Panc1 (cell line): ENCODE data around the gene ABAT. TPM values are rescaled to one million over a fixed set of nuclear protein-coding genes. Genes with fewer than 3 reads are reported as not detected.
A peak's percentile ranks its signal among the peaks of the same experiment; 100 is the strongest.

ENCODE experiments used
- ATAC-seq: fragments of 200-7000 bp; cut with Tn5 transposase; 2 replicates; pipeline ENCODE4 v1.9.1; 2020; ENCODE audit warnings: mild to moderate bottlenecking, moderate library complexity
- BruUV-seq: library from RNA; stranded (reverse); fragments of 400-500 nt; replicated peaks from 2 replicates; lab custom pipeline; 2021; lab: Mats Ljungman, UMichigan
- CTCF ChIA-PET: fragments of 300-600 bp; sonication (Branson Sonifier 250); formaldehyde crosslinking; loops from one replicate; lab custom pipeline; 2022; ENCODE audit warnings: antibody characterized with exemption; lab: Charles Lee
- POLR2A ChIA-PET: fragments of 300-600 bp; sonication (Branson Sonifier 250); formaldehyde crosslinking; loops from one replicate; lab custom pipeline; 2022; ENCODE audit warnings: antibody characterized with exemption; lab: Charles Lee
- DNase-seq: peaks from one replicate; pipeline ENCODE4 v3.0.0-alpha.2; 2010; ENCODE audit warnings: low read depth, low spot score
- H3K27ac ChIP-seq: 2 replicates; pipeline ENCODE4 v1.5.1; 2011; ENCODE audit warnings: mild to moderate bottlenecking, low read length, inconsistent platforms
- H3K27me3 ChIP-seq: fragments of 200-500 bp; sonication (Bioruptor generic); 2 replicates; pipeline ENCODE4 v1.6.0; 2014; ENCODE audit warnings: low read length, inconsistent platforms; ENCODE audit not compliant: control insufficient read depth, insufficient read depth
- H3K36me3 ChIP-seq: fragments of 200-500 bp; sonication (Bioruptor generic); 2 replicates; pipeline ENCODE4 v1.5.1; 2014; ENCODE audit warnings: inconsistent platforms, mild to moderate bottlenecking, low read length, moderate library complexity; ENCODE audit not compliant: control insufficient read depth, insufficient read depth
- H3K4me1 ChIP-seq: 2 replicates; pipeline ENCODE4 v1.5.1; 2011; ENCODE audit warnings: inconsistent platforms, mild to moderate bottlenecking, low read length, moderate library complexity; ENCODE audit not compliant: control insufficient read depth, insufficient read depth
- H3K4me3 ChIP-seq, 2 experiments: 2 replicates each; pipeline ENCODE4 v1.5.1; 2011 to 2012; ENCODE audit warnings: low read depth in 2 of 2, low read length in 2 of 2, mild to moderate bottlenecking in 2 of 2, inconsistent platforms in 1 of 2, moderate library complexity in 1 of 2
- H3K9me3 ChIP-seq: fragments of 200-500 bp; sonication (Bioruptor generic); 2 replicates; pipeline ENCODE4 v1.5.1; 2014; ENCODE audit warnings: low read depth, mild to moderate bottlenecking, inconsistent platforms, low read length, moderate library complexity; ENCODE audit not compliant: control insufficient read depth, insufficient read depth
- POLR2AphosphoS5 ChIP-seq: IDR thresholded peaks from 2 replicates; pipeline ENCODE4 v1.6.1; 2012; ENCODE audit warnings: mild to moderate bottlenecking, low read depth, low read length, moderate library complexity
- REST ChIP-seq, 2 experiments: IDR thresholded peaks; 2 replicates each; pipeline ENCODE4 v1.6.1; 2011 to 2012; ENCODE audit warnings: low read depth in 2 of 2, control low read depth in 1 of 2, low read length in 1 of 2, mild to moderate bottlenecking in 1 of 2, moderate library complexity in 1 of 2; ENCODE audit not compliant: insufficient read depth in 1 of 2
- SIN3A ChIP-seq: IDR thresholded peaks from 2 replicates; pipeline ENCODE4 v1.6.1; 2012; ENCODE audit warnings: low read depth, mild to moderate bottlenecking, low read length, moderate library complexity, borderline replicate concordance; ENCODE audit not compliant: insufficient read depth
- TCF7L2 ChIP-seq: IDR thresholded peaks from 2 replicates; pipeline ENCODE4 v1.6.1; 2011; ENCODE audit warnings: mild to moderate bottlenecking, low read depth, low read length, inconsistent platforms
- in situ Hi-C: cut with HindIII; loops from 2 replicates; pipeline ENCODE4 v1.10.0; 2016; ENCODE audit warnings: low sequenced_read_pairs, low pct_unique_long_range_greater_than_20kb
- intact Hi-C: fragments of 100-400 bp; cut with micrococcal nuclease; formaldehyde crosslinking; loops from one replicate; pipeline ENCODE4 v1.10.0; 2022; ENCODE audit not compliant: unreplicated experiment
- total RNA-seq: library from RNA; stranded (reverse); gene quantifications from one replicate; pipeline ENCODE4 v1.2.1, GENCODE V29; 2021; ENCODE audit not compliant: unreplicated experiment
- TF ChIP-seq, protein P1 (sequence below): fragments of 450-650 bp; IDR thresholded peaks from 2 replicates; pipeline ENCODE4 v1.5.1; 2017; ENCODE audit warnings: mild to moderate bottlenecking

Gene ABAT
- total RNA-seq, 1 experiment from 2014 or later, result 0.77 TPM

- ATAC-seq, result peak; percentile 97
- H3K4me1 ChIP-seq, result no peaks in the 10 kb centered on the region
- no peak for TF ChIP-seq POLR2AphosphoS5
- TF ChIP-seq, protein P1, sequence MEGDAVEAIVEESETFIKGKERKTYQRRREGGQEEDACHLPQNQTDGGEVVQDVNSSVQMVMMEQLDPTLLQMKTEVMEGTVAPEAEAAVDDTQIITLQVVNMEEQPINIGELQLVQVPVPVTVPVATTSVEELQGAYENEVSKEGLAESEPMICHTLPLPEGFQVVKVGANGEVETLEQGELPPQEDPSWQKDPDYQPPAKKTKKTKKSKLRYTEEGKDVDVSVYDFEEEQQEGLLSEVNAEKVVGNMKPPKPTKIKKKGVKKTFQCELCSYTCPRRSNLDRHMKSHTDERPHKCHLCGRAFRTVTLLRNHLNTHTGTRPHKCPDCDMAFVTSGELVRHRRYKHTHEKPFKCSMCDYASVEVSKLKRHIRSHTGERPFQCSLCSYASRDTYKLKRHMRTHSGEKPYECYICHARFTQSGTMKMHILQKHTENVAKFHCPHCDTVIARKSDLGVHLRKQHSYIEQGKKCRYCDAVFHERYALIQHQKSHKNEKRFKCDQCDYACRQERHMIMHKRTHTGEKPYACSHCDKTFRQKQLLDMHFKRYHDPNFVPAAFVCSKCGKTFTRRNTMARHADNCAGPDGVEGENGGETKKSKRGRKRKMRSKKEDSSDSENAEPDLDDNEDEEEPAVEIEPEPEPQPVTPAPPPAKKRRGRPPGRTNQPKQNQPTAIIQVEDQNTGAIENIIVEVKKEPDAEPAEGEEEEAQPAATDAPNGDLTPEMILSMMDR, result peak; percentile 87
- no peaks in the 10 kb centered on the region for H3K9me3 ChIP-seq
- ChIA-PET CTCF (no interaction called here), POLR2A (no interaction called here)
- no peaks in the 10 kb centered on the region for H3K36me3 ChIP-seq
- in situ Hi-C loops, result no loop called here
- no peaks in the 10 kb centered on the region for H3K27me3 ChIP-seq
- BruUV-seq, result no TSS peak
- peak; percentile 41 for DNase-seq
- H3K27ac ChIP-seq, result no peak overlapping the region
- no peak overlapping the region for H3K4me3 ChIP-seq
- intact Hi-C loops, result loop anchor here (1.0 to 2.0 kb wide), 2 partner anchors 132 to 219 kb away; no protein-coding TSS in a partner anchor
Measured at GRCh38 chr16:8660841-8661301, 13.5 kb upstream of the ABAT start.

DNA sequence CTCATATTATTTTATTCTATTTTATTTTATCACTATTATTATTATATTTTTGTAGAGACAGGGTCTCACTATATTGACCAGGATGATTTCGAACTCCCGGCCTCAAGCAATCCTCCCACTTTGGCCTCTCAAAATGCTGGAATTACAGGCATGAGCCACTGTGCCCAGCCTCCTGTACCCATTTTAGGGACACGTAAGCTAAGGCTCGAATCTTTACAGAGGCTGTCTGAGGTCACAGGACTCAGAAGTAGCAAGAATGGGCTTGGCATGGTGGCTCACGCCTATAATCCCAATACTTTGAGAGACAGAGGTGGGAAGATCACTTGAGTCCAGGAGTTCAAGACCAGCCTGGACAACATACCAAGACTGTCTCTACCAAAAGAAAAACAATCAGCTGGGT is 12.7 kb upstream of the ABAT start:
- TF ChIP-seq SIN3A (no peak), POLR2AphosphoS5 (no peak), REST (IDR thresholded peaks at IDR 0.05; ENCODE audit: insufficient read depth in 1 of 2, low read depth in 2 of 2, low read length in 1 of 2) (no peak), TCF7L2 (no peak)
- TF ChIP-seq, protein P1, result no peak
- ChIA-PET CTCF (no interaction called here), POLR2A (no interaction called here)
- intact Hi-C loops, result loop anchor here (1.0 to 2.0 kb wide), 2 partner anchors 131 to 219 kb away; no protein-coding TSS in a partner anchor
- Histone ChIP-seq H3K27ac (no peak overlapping the region), H3K4me1 (no peaks in the 10 kb centered on the region), H3K4me3 (no peak overlapping the region), H3K9me3 (no peaks in the 10 kb centered on the region), H3K36me3 (no peaks in the 10 kb centered on the region), H3K27me3 (no peaks in the 10 kb centered on the region)
- ATAC-seq (no peak), DNase-seq (no peak)
- BruUV-seq, result no TSS peak
- in situ Hi-C loops, result no loop called here
